LHCN-M2 (cell line): Measurements from ENCODE around the gene ATL1. TPM values are rescaled to one million over a fixed set of nuclear protein-coding genes. Genes with fewer than 3 reads are reported as not detected.
"Not testable (repeated sequence)": the region's sequence is repeated elsewhere in the genome, so short reads cannot be mapped to it uniquely, and the experiment has no call there.

Experiments used
- DNase-seq: peaks from one replicate; pipeline ENCODE4 v3.0.0-alpha.2; 2012; ENCODE audit warnings: low read depth
- total RNA-seq: library from RNA; depleted of rRNA; stranded (reverse); fragments of >200 nt; gene quantifications from 2 replicates; pipeline ENCODE4 v1.2.3, GENCODE V29; 2014

ATL1 gene
- total RNA-seq, 1 experiment from 2014 or later = 14.9 TPM

GRCh38 chr14:50534416-50534815 lies 25.5 kb upstream of the ATL1 start:
- no peak for DNase-seq

DNA sequence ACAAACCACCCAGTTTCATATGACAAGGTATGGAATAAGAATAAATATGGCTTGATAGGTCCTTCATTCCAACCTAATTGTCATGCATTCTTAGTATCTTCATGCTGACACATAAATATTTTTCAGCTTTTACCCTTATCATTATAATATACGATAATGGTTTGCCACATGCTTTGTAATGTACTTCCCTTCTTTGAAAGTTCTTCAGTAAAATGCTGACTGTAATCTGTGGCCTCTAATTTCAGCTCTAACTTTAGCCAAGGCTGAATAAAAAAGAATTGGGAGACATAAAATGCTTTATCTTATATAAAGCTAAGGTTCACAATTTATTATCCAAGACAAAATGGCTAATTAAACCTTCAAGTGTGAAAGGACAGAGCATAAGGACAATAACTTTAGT lies 24.9 kb upstream of the ATL1 start:
- DNase-seq = no peak

DNA sequence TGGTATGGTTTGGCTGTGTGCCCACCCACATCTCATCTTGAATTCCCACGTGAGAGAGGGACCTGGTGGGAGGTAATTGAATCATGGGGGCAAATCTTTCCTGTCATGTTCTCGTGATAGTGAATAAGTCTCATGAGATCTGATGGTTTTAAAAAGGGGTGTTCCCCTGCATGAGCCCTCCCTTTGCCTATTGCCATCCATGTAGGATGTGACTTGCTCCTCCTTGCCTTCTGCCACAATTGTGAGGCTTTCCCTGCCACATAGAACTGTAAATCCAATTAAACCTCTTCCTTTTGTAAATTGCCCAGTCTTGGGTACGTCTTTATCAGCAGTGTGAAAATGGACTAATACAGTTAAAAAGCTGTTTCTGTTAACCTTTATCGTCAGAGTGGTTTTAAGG lies 21.9 kb upstream of the ATL1 start:
- not testable (repeated sequence) for DNase-seq

DNA sequence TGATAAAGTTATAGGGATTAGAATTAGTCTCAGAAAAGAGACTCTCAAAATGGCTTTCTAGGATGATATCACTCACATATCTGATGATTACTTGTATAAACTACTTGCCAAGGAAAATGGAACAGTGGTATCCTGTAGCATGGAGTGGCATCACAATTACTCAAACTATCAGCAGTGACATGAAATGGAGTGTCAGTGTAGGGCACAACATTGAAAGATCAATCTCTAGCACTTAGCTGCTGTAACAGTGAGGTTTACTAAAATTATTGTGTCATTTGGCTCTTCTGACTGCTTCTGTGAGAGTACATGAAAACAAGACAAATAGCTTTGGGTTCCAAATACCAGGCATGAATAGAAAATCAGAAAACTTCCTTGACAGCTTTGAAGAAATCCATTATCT lies 20.9 kb upstream of the ATL1 start:
- no peak for DNase-seq

DNA sequence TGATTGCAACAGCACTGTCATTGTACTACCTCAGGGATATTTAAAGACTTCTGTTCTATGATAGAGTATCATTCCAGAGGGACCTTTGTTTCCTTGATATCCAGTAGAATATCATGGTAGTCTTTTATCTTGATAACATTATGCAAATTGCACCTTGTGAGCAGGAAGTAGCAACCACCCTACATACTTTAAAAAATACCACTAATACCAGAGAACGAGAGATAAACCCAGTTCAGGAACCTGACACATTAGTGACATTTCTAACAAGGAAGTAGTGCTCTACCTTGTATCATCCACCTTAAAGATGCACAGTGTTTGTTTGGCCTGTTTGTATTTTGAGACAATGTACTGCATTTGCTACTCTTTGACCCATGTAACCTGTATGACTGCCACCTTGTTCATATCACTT lies 18.8 kb upstream of the ATL1 start:
- DNase-seq = no peak

DNA sequence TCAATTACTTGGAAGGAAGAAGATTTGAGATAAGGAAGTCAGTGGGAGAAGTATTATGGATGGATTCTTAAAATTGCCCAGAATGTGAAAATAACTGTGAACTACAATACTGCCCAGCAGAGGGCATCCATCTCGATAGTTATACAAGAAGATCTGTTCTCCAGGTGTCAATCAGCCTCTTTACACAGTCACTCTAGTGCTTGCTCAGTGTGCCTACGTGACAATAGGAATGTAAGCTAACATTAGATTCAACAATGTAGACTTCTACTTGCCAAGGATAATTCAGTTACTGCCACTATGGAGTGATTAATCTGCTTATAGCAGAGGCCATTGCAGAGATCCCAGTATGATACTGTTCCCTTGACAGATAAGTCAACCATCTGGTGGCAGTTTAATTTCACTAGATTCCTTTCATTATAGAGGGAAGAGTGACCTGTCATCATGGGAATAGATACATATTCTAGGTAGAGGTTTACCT lies 17.0 kb upstream of the ATL1 start:
- DNase-seq = peak; percentile 63

- peak; percentile 46 for DNase-seq
These were observed 15.0 kb upstream of the ATL1 start for GRCh38 chr14:50544911-50545310.

DNA sequence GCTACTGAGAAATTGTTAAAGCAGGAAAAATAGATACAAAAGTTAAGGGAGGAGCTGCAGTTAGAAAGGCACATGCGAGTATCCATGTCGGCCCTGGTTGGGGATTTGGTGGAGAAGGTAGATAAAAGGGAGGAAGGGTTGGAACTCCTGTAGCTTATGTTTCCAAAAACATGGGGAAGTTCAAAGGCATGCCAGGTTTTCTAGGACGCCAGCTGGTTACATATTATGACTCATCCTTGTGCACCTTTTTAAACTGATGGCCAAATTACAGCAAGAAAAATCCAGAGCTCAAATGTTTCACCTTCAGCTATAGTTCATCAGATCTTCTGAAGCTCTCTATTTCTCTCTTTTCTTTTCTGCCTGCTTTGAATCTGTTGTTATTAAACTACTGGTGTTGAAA lies 14.3 kb upstream of the ATL1 start:
- no peak for DNase-seq

DNA sequence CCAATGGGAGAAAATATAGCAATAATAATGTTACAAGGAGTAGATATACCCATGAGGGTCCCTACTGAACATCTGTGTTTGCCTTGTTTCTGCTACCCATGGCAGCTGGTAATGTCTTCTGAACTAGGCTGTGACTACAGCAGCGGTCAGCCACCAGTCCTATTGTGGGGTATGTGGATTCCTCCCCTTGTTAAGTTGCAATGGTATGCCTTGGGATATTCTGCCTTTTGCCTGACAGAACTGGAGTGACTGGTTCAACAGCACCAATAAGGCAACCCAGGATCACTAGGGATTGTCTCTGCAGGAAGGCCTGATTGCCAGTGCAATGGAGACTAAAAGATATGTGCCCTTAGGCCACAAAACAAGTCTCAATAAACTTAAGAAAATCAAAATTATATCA lies 9.7 kb upstream of the ATL1 start:
- no peak for DNase-seq

- DNase-seq = no peak
These were observed 8.1 kb upstream of the ATL1 start for GRCh38 chr14:50551877-50552276.

DNA sequence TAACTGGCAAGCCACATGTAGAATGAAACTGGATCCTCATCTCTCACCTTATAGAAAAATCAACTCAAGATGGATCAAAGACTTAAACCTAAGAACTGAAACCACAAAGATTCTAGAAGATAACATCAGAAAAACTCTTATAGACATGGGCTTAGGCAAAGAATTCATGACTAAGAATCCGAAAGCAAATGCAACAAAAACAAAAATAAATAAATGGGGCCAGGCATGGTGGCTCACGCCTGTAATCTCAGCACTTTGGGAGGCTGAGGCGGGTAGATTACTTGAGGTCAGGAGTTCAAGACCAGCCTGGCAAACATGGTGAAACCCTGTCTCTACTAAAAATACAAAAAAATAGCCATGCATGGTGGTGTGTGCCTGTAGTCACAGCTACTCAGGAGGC lies 7.1 kb upstream of the ATL1 start:
- not testable (repeated sequence) for DNase-seq

DNA sequence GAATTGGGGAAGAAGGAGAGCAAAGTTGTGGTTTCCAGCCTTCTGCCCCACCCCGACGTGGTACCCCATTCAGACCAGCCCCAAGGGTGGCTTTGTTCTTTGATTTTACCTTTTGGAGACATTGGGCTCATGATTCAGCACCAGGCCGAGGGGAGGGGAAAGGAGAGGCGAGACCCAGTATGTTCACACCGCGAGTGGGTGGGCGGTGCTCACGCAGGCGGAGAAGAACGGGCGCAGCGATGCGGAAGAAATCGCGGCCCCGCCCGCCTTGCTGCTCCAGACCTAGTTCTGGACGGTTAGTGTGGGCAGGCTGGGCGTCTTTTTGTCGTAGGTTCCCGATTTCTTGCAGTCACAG lies 963 bp downstream of the ATL1 start:
- peak; percentile 81 for DNase-seq

DNA sequence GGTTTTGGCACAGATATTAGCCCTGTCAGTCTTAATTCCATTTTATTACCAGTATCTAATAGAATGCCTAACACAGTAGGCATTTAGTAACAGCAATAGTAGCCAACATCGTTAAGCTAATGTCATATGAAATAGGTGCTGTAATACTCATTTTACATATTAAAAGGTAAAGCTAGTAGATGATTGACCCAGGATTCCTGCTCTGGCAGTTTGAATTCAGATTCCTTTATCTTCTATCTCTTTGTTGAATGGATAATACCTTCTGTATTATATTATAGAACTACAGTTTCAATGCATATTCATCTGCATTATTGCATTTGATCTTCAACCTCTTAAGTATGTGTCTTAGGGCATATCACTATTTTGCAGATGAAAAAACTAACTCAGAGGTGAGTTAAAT lies 2.9 kb downstream of the ATL1 start:
- no peak for DNase-seq

DNA sequence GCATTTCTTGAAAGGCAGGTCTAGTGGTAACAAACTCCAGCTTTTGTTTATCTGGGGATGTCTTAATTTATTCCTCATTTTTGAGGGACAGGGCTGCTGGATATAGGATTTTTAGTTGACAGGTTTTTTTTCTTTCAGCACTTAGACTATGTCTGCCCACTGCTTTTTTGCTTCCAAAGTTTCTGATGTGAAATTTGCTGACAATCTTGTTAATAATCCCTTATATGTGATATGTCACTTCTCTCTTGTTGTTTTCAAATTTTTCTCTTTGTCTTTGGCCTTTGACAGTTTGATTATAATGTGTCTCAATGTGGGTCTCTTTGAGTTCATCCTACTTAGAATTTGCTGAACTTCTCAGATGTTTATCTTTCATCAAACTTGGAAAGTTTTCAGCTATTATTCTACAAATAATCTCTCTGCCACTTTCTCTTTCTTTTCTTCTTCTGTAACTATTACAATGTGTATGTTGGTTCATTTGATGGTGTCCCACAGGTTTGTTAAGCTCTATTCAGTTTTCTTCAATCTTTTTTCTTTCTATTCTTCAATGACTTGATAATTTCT lies 9.8 kb downstream of the ATL1 start:
- no peak for DNase-seq

DNA sequence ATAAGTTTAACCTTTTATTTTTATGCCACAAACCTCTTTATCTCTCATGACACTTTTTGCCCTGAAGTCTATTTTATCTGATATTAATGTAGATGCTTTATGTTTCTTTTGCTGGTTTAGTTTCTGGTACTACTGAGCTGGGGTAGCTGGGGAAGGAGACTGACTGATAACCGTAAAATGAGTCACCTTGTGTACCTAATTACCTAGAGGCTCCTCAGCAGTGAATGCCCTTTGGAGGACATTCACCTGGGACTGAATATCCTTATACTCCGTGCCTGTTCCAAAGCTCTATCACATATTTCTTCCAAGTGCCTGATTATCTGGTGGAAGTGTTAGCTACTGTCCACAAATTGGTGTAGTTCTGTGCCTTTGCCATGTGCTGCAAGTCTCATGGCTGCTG lies 13.9 kb downstream of the ATL1 start:
- DNase-seq = no peak

DNA sequence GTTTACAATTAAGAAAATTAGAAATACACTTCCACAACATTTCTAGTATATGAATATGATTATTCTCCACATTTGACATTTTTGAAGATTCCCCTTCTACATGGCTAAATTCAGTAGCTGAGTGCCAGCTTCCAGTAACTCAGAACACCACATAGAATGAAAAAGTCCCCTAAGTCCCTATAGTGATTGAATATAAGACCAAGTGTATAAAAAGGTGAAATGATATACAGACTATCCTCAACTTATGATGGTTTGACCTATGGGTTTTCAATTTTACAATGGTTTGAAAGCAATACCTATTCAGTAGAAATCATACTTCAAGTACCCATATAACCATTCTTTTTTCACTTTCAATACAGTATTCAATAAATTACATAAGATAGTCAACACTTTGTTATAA lies 15.8 kb downstream of the ATL1 start:
- no peak for DNase-seq

DNA sequence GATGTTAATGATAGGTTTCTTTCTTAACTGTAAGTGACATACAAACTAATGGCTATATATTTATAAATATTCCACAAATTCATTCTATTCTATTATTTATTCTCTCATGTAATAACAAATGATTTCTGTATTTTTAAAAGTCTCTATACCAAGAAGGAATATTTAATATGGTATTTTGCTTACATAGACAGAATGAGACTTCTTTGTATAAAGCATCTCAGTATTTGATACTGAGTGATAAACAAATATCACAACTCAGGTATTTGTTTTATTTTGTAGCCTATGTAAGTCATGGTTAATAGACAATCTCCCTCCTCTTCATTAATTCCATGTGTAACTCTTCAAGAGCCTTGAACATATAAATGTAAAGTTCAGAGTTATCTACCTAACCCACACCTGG lies 18.0 kb downstream of the ATL1 start:
- DNase-seq = no peak

GRCh38 chr14:50578433-50578832 lies 18.5 kb downstream of the ATL1 start:
- DNase-seq = no peak

DNA sequence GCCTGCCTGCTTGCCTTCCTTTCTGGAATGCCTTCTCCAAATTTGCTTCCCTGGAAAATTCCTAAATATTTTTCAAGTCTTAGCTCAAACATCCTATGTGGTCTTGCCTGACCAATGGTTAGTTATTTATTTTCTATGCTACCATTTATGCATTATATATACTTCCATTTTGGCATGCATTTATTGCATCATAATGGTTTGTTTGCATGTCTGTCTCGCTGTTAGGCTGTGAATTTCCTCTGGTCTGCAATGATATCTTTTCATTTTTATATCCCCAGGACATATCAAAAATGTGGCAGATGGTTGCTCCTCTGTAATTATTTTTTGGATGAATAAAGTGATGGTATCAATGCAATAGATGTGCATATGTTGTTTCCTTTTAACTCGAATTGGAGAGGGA lies 30.5 kb downstream of the ATL1 start:
- DNase-seq = no peak

DNA sequence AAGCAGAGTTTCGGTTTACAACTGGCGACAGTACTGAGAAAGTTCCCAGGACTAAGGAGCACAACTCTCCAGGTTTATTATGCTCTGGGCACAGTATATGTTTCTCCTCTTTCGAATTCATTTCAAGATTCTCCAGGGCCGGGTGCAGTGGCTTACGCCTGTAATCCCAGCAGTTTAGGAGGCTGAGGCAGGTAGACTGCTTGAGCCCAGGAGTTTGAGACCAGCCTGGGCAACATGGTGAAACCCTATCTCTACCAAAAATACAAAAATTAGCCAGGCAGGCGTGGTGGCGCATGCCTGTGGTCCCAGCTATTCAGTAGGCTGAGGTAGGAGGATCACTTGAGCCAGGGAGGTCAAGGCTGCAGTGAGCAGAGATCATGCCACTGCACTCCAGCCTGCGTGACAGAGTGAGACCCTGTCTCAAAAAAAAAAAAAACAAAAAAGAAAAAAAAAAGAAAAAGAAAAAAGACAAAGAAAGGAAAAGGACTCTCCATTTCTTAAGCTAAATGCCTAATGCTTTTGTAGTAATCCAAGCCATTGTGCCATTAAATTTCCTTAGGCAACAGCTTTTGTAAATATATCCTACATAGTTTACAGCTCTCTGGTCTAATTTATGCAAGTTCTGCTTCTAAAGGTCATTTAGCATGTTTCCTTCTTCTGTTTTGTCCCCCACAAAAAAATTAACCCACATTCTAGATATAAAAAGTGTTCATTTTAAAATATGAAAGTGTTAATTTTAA lies 34.8 kb downstream of the ATL1 start:
- no peak for DNase-seq

- DNase-seq = no peak
These were observed 38.8 kb downstream of the ATL1 start for GRCh38 chr14:50598765-50599164.

GRCh38 chr14:50599700-50600444 lies 39.9 kb downstream of the ATL1 start:
- peak; percentile 68 for DNase-seq

DNA sequence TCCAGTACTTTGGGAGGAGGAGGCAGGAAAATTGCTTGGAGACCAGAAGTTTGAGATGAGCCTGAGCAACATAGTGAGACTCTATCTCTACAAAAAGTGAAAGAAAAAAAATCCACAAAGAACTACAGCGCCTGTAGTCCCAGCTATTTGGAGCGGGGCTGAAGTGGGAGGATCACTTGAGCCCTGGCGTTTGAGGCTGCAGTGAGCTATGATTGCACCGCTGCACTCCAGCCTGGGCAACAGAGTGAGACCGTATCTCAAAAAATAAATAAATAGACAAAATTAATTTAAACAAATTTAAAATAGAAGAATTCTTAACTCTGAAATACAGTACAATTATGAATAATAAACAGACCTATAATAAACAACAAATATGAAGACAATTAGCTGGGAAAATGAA lies 40.9 kb downstream of the ATL1 start:
- peak; percentile 67 for DNase-seq
